ENCODE data around the gene PKM. TPM values are rescaled to one million over a fixed set of nuclear protein-coding genes. Genes with fewer than 3 reads are reported as not detected.

PKM gene
- total and polyA plus RNA-seq, 2 donors from 2014 or later, result 799 to 1,124 TPM

DNA sequence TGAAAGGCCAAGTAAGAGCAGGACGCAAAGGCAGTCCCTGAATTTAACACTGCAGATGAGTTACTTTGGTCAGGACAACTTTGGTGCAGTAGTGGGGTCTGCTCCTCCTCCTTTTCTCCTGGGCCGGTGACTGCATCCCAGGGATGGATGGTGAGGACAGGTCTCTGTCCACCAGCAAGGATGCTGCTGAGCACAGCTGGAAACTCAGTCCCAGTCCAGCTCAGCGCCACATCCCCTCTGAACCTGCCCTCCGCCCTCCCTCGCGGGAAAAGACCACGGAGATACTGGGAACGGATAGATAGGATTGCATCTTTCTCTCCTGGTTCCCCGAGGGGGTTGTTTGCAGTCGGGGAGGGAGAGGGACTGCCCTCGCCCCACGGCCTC, 47.2 kb downstream of the PKM start:
- Histone ChIP-seq H3K36me3 (ENCODE audit: control insufficient read depth in 2 of 3, insufficient read depth in 3 of 3, low read length in 3 of 3) (no peaks in the 10 kb centered on the region), H3K27ac (ENCODE audit: low read depth in 2 of 2, low read length in 2 of 2) (peak overlapping the region in 1 of 2 donors; percentile 78), H3K9me3 (ENCODE audit: control insufficient read depth in 2 of 3, insufficient read depth in 1 of 3, low read length in 3 of 3) (no peaks in the 10 kb centered on the region), H3K4me1 (ENCODE audit: control insufficient read depth in 2 of 3, insufficient read depth in 2 of 3, low read depth in 1 of 3, low read length in 3 of 3) (peaks cover 0 to 20% (median 12%) of the 10 kb centered on the region in 3 donors), H3K27me3 (ENCODE audit: control insufficient read depth, insufficient read depth, low read length) (no peaks in the 10 kb centered on the region), H3K4me3 (ENCODE audit: low read length in 3 of 3) (peak overlapping the region in 2 of 3 donors; percentile 11 to 57), H3K9ac (ENCODE audit: low read length in 3 of 3) (peak overlapping the region in 1 of 3 donors; percentile 37)
- intact Hi-C loops (cut with DNase I), result no loop called here
- DNase-seq, result no peak
- TF ChIP-seq, protein P1, sequence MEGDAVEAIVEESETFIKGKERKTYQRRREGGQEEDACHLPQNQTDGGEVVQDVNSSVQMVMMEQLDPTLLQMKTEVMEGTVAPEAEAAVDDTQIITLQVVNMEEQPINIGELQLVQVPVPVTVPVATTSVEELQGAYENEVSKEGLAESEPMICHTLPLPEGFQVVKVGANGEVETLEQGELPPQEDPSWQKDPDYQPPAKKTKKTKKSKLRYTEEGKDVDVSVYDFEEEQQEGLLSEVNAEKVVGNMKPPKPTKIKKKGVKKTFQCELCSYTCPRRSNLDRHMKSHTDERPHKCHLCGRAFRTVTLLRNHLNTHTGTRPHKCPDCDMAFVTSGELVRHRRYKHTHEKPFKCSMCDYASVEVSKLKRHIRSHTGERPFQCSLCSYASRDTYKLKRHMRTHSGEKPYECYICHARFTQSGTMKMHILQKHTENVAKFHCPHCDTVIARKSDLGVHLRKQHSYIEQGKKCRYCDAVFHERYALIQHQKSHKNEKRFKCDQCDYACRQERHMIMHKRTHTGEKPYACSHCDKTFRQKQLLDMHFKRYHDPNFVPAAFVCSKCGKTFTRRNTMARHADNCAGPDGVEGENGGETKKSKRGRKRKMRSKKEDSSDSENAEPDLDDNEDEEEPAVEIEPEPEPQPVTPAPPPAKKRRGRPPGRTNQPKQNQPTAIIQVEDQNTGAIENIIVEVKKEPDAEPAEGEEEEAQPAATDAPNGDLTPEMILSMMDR (IDR thresholded peaks at IDR 0.05; ENCODE audit: borderline replicate concordance, extremely low read depth, insufficient read depth), result no peak
- FAIRE-seq, result no peak

DNA sequence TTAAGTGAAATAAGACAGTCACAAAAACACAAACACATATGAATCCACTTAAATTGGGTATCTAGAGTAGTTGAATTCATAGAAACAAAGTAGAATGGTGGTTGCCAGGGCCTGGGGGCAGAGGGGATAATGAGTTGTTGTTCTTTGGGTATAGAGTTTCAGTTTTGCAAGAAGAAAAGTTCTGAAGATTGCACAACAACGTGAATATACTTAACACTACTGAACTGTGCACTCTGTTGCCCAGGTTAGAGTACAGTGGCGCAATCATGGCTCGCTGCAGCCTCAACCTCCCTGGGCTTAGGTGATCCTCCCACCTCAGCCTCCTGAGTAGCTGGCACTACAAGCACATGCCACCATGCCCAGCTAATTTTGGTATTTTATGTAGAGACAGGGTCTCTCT, 48.3 kb downstream of the PKM start:
- DNase-seq (peak in 2 of 5 donors; percentile 8 to 20), FAIRE-seq (no peak)
- no peaks in the 10 kb centered on the region for H3K27me3 ChIP-seq (ENCODE audit: control insufficient read depth, insufficient read depth, low read length)
- H3K9ac ChIP-seq (ENCODE audit: low read length in 3 of 3), result no peak overlapping the region
- TF ChIP-seq, protein P1 (IDR thresholded peaks at IDR 0.05; ENCODE audit: borderline replicate concordance, extremely low read depth, insufficient read depth), result no peak
- no peaks in the 10 kb centered on the region for H3K9me3 ChIP-seq (ENCODE audit: control insufficient read depth in 2 of 3, insufficient read depth in 1 of 3, low read length in 3 of 3)
- H3K27ac ChIP-seq (ENCODE audit: low read depth in 2 of 2, low read length in 2 of 2), result no peak overlapping the region
- intact Hi-C loops (cut with DNase I), result no loop called here
- no peaks in the 10 kb centered on the region for H3K36me3 ChIP-seq (ENCODE audit: control insufficient read depth in 2 of 3, insufficient read depth in 3 of 3, low read length in 3 of 3)
- H3K4me3 ChIP-seq (ENCODE audit: low read length in 3 of 3), result no peak overlapping the region
- H3K4me1 ChIP-seq (ENCODE audit: control insufficient read depth in 2 of 3, insufficient read depth in 2 of 3, low read depth in 1 of 3, low read length in 3 of 3), result peaks cover 0 to 20% (median 12%) of the 10 kb centered on the region in 3 donors

DNA sequence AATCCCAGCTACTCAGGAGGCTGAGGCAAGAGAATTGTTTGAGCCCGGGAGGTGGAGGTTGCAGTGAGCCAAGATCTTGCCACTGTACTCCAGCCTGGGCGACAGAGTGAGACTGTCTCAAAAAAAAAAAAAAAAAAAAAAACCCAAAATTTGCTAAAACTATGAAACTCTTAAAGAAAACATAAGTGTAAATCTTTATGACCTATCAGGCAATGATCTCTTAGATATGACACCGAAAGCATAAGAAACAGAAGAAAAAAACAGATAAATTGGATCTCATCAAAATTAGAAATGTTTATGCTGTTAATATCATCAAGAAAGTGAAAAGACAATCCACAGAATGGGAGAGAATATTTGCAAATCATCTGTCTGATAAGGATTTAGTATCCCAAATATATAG, 48.7 kb downstream of the PKM start:
- TF ChIP-seq, protein P1 (IDR thresholded peaks at IDR 0.05; ENCODE audit: borderline replicate concordance, extremely low read depth, insufficient read depth), result no peak
- FAIRE-seq (no peak), DNase-seq (peak in 1 of 5 donors; percentile 0)
- intact Hi-C loops (cut with DNase I), result no loop called here
- Histone ChIP-seq H3K9ac (ENCODE audit: low read length in 3 of 3) (no peak overlapping the region), H3K27ac (ENCODE audit: low read depth in 2 of 2, low read length in 2 of 2) (no peak overlapping the region), H3K9me3 (ENCODE audit: control insufficient read depth in 2 of 3, insufficient read depth in 1 of 3, low read length in 3 of 3) (no peaks in the 10 kb centered on the region), H3K36me3 (ENCODE audit: control insufficient read depth in 2 of 3, insufficient read depth in 3 of 3, low read length in 3 of 3) (no peaks in the 10 kb centered on the region), H3K27me3 (ENCODE audit: control insufficient read depth, insufficient read depth, low read length) (no peaks in the 10 kb centered on the region), H3K4me3 (ENCODE audit: low read length in 3 of 3) (no peak overlapping the region), H3K4me1 (ENCODE audit: control insufficient read depth in 2 of 3, insufficient read depth in 2 of 3, low read depth in 1 of 3, low read length in 3 of 3) (peaks cover 0 to 20% (median 12%) of the 10 kb centered on the region in 3 donors)

DNA sequence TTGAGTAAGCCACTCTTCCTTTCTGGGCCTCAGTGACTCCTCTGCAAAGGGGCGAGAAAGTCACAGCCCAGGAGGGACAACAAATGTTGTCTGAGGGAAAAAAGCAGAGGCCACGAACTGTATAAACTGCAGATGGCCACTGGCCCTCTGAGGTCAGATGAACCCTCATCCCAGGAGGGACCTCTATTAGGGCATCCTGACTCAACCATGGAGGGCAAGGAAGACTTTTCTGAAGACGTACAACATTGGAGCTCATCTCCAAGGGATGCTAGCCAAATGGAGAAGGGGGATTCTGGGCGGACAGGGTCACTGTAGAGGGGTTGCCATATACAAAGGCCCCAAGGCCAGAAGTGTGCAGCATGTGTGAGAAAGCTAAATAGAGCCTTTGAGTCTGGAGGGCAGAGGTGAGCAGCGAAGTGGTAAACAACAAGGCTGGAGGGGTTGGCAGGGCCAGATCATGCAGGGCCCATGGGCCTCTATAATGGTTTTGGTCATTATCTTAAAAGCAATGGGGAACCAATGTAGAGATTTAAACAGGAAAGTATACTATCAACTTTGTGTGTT, 50.1 kb downstream of the PKM start:
- TF ChIP-seq, protein P1 (IDR thresholded peaks at IDR 0.05; ENCODE audit: borderline replicate concordance, extremely low read depth, insufficient read depth), result no peak
- no peak overlapping the region for H3K4me3 ChIP-seq (ENCODE audit: low read length in 3 of 3)
- no peaks in the 10 kb centered on the region for H3K36me3 ChIP-seq (ENCODE audit: control insufficient read depth in 2 of 3, insufficient read depth in 3 of 3, low read length in 3 of 3)
- DNase-seq (no peak), FAIRE-seq (no peak)
- H3K27me3 ChIP-seq (ENCODE audit: control insufficient read depth, insufficient read depth, low read length), result no peaks in the 10 kb centered on the region
- peaks cover 0 to 20% (median 18%) of the 10 kb centered on the region in 3 donors for H3K4me1 ChIP-seq (ENCODE audit: control insufficient read depth in 2 of 3, insufficient read depth in 2 of 3, low read depth in 1 of 3, low read length in 3 of 3)
- intact Hi-C loops (cut with DNase I), result no loop called here
- no peaks in the 10 kb centered on the region for H3K9me3 ChIP-seq (ENCODE audit: control insufficient read depth in 2 of 3, insufficient read depth in 1 of 3, low read length in 3 of 3)
- no peak overlapping the region for H3K9ac ChIP-seq (ENCODE audit: low read length in 3 of 3)
- H3K27ac ChIP-seq (ENCODE audit: low read depth in 2 of 2, low read length in 2 of 2), result no peak overlapping the region

Data from kidney (tissue), 14 donors.